Stomach (tissue), 9 donors: ENCODE results near the gene EGFLAM. TPM values are rescaled to one million over a fixed set of nuclear protein-coding genes. Genes with fewer than 3 reads are reported as not detected.

Experiments
- DNase-seq, 2 donors: peaks; one replicate each; pipeline versions ENCODE4 v3.0.0 to v3.0.0-alpha.2; 2013 to 2019
- H3K27ac ChIP-seq, 5 donors: fragments of 200-600 bp in 4 of 5; sonication (generic) in 4 of 5; one replicate each; pipeline ENCODE4 v1.5.1; 2013 to 2019; ENCODE audit warnings: mild to moderate bottlenecking in 1 of 5, moderate library complexity in 1 of 5
- H3K27me3 ChIP-seq, 3 donors: fragments of 200-600 bp; sonication (generic); one replicate each; pipeline ENCODE4 v1.5.1; 2017 to 2019; ENCODE audit warnings: mixed run types in 1 of 3
- H3K36me3 ChIP-seq, 4 donors: fragments of 200-600 bp; sonication (generic); 1 replicate in 3 of 4; 2 replicates in 1 of 4; pipeline ENCODE4 v1.5.1; 2016 to 2019
- H3K4me1 ChIP-seq, 4 donors: fragments of 200-600 bp; sonication (generic); one replicate each; pipeline ENCODE4 v1.5.1; 2016 to 2019
- H3K4me3 ChIP-seq, 4 donors: fragments of 200-600 bp; sonication (generic) in 3 of 4; one replicate each; pipeline ENCODE4 v1.5.1; 2016 to 2019; ENCODE audit warnings: mild to moderate bottlenecking in 1 of 4
- H3K9me3 ChIP-seq, 4 donors: fragments of 200-600 bp; sonication (generic); one replicate each; pipeline ENCODE4 v1.5.1; 2016 to 2019
- EP300 ChIP-seq: sonication (generic); formaldehyde crosslinking; IDR thresholded peaks from one replicate; pipeline ENCODE4 v1.6.1; 2017; ENCODE audit warnings: antibody characterized with exemption
- POLR2A ChIP-seq, 4 donors: fragments of 450-650 bp; IDR thresholded peaks; one replicate each; pipeline ENCODE4 v1.6.1; 2016; ENCODE audit warnings: antibody characterized with exemption in 4 of 4, control low read depth in 2 of 4, mild to moderate bottlenecking in 1 of 4, moderate library complexity in 1 of 4
- POLR2AphosphoS5 ChIP-seq, 3 donors: sonication (generic); formaldehyde crosslinking; IDR thresholded peaks; one replicate each; pipeline ENCODE4 v1.6.1; 2016; ENCODE audit warnings: antibody characterized with exemption in 3 of 3
- WGBS, 5 donors: extraction: QIAGEN DNeasy Blood & Tissue Kit in 3 of 5; methylation state at CpG; one replicate each; pipeline versions ENCODE4 v1.1.5 to v1.1.7; 2013 to 2018; 5-methylcytosine and 5-hydroxymethylcytosine counted together
- intact Hi-C: fragments of 100-400 bp; cut with DNase I; formaldehyde crosslinking; loops from one replicate; pipeline ENCODE4 v1.15.1; 2023; ENCODE audit warnings: low total_unique reads
- polyA plus RNA-seq, 3 donors: library from polyadenylated mRNA; stranded (reverse); fragments of 200-250 nt; gene quantifications; one replicate each; pipeline ENCODE4 v1.2.3, GENCODE V29; 2013
- total RNA-seq, 5 donors: library from RNA; depleted of rRNA; stranded (reverse); fragments of >200 nt; gene quantifications; one replicate each; pipeline versions ENCODE4 v1.1.0 to v1.2.3, GENCODE V29; 2014 to 2016
- TF ChIP-seq, protein P1 (sequence below), 7 experiments: fragments of 450-650 bp in 4 of 7; fragments of 200-600 bp in 3 of 7; sonication (generic) in 3 of 7; IDR thresholded peaks; one replicate each; pipeline ENCODE4 v1.5.1; 2016 to 2019; ENCODE audit warnings: antibody characterized with exemption in 7 of 7, control low read depth in 2 of 7, mild to moderate bottlenecking in 1 of 7
- donor health status: healthy with polysubstance abuse.
- donor health status: Bipolar disorder and iron deficiency.
- donor health status: healthy.

EGFLAM gene
- total and polyA plus RNA-seq, 8 donors, result 0.61 to 5.9 (median 1.4) TPM; not detected in 3

DNA sequence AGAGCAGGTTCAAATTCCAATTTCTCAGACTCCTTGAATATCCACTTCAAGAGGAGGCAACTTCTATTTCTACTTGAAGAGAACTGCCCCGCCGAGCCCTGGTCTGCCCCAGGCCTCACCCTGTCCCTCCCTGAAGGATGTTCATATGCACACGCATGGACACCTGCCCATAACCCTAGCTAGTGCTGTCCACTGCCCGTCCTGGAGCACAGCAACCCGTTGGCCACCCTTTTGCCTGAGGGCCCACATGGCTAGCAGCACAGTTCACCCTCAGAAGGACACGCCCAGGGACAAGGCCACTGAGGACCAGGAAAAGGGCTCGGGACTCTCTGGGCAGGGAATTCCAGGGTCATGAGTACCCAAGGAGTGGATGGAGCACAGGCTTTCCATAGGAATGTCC, 63.6 kb downstream of the EGFLAM start:
- DNase-seq, result no peak
- no peaks in the 10 kb centered on the region for H3K36me3 ChIP-seq
- H3K9me3 ChIP-seq, result no peaks in the 10 kb centered on the region
- H3K4me1 ChIP-seq, result no peaks in the 10 kb centered on the region
- H3K4me3 ChIP-seq, result no peak overlapping the region
- no peak overlapping the region for H3K27ac ChIP-seq
- intact Hi-C loops, result no loop called here
- TF ChIP-seq EP300 (no peak), POLR2A (IDR thresholded peaks at IDR 0.05) (no peak), POLR2AphosphoS5 (IDR thresholded peaks at IDR 0.05) (no peak)
- TF ChIP-seq, protein P1, sequence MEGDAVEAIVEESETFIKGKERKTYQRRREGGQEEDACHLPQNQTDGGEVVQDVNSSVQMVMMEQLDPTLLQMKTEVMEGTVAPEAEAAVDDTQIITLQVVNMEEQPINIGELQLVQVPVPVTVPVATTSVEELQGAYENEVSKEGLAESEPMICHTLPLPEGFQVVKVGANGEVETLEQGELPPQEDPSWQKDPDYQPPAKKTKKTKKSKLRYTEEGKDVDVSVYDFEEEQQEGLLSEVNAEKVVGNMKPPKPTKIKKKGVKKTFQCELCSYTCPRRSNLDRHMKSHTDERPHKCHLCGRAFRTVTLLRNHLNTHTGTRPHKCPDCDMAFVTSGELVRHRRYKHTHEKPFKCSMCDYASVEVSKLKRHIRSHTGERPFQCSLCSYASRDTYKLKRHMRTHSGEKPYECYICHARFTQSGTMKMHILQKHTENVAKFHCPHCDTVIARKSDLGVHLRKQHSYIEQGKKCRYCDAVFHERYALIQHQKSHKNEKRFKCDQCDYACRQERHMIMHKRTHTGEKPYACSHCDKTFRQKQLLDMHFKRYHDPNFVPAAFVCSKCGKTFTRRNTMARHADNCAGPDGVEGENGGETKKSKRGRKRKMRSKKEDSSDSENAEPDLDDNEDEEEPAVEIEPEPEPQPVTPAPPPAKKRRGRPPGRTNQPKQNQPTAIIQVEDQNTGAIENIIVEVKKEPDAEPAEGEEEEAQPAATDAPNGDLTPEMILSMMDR (IDR thresholded peaks at IDR 0.05), result no peak
- H3K27me3 ChIP-seq, result no peaks in the 10 kb centered on the region
- 78 to 90% (median 82%) methylated on average over 7 of the region's 7 CpGs for WGBS, 5 donors

DNA sequence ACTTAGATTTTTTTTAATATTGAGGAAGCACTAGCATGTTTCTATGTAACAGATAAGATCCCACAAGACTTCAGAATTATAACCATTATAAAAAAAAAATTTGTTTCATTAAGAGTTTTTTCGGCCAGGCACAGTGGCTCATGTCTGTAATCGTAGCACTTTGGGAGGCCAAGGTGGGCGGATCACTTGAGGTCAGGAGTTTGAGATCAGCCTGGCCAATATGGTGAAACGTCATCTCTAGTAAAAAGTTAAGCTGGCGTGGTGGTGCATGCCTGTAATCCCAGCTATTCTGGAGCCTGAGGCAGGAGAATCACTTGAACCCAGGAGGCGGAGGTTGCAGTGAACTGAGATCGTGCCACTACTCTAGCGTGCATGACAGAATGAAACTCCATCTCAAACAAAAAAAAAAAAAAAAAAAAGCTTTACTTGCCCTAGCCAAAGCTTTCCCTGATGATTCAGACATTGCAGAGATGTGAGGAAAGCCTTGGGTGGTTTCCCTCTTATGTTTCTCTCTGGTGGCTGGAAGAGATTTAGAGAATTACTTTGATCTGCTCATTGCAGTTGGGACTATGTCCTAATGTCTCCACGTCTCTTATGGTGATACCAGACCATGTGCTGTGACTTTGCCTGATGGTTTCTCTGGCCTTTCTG, 65.4 kb downstream of the EGFLAM start:
- no peaks in the 10 kb centered on the region for H3K27me3 ChIP-seq
- no peaks in the 10 kb centered on the region for H3K36me3 ChIP-seq
- DNase-seq, result no peak
- H3K27ac ChIP-seq, result no peak overlapping the region
- intact Hi-C loops, result no loop called here
- no peak for TF ChIP-seq POLR2A (IDR thresholded peaks at IDR 0.05)
- TF ChIP-seq, protein P1 (IDR thresholded peaks at IDR 0.05), result no peak
- no peak for TF ChIP-seq POLR2AphosphoS5 (IDR thresholded peaks at IDR 0.05)
- H3K4me3 ChIP-seq, result no peak overlapping the region
- H3K4me1 ChIP-seq, result no peaks in the 10 kb centered on the region
- H3K9me3 ChIP-seq, result no peaks in the 10 kb centered on the region
- WGBS, 5 donors, result 71 to 81% (median 73%) methylated on average over 9 of the region's 9 CpGs

DNA sequence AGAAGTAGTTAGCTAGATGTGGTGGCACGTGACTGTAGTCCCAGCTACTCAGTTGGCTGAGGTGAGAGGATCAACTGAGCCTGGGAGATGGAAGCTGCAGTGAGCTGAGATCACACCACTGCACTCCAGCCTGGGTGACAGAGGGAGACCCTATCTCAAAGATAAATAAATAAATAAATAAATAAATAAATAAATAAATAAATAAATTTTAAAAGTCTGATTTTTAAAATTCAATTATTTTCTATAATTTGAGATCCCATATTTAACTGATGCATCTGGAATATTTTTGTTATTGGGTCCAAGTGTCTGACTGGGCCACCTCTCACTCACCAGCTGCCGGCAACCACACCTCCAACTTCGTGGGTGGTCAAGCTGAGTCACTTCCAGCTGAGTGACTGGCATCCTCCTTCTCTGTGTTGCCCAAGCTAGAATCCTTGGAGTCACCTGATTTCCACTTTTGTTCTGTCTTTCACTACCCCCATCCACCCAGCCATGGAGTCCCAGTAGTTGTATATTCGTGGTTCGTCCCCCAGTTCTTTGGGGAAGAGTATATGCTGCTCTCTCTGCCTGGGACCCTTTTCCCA, 70.9 kb downstream of the EGFLAM start:
- H3K4me1 ChIP-seq, result no peaks in the 10 kb centered on the region
- DNase-seq, result no peak
- peaks cover 0 to 12% (median 0%) of the 10 kb centered on the region in 4 donors for H3K9me3 ChIP-seq
- H3K36me3 ChIP-seq, result no peaks in the 10 kb centered on the region
- intact Hi-C loops, result no loop called here
- TF ChIP-seq POLR2AphosphoS5 (IDR thresholded peaks at IDR 0.05) (no peak), EP300 (no peak), POLR2A (IDR thresholded peaks at IDR 0.05) (no peak)
- TF ChIP-seq, protein P1 (IDR thresholded peaks at IDR 0.05), result no peak
- H3K27ac ChIP-seq, result no peak overlapping the region
- H3K27me3 ChIP-seq, result no peaks in the 10 kb centered on the region
- 79 to 86% (median 80%) methylated on average over 5 of the region's 5 CpGs for WGBS, 5 donors
- no peak overlapping the region for H3K4me3 ChIP-seq

DNA sequence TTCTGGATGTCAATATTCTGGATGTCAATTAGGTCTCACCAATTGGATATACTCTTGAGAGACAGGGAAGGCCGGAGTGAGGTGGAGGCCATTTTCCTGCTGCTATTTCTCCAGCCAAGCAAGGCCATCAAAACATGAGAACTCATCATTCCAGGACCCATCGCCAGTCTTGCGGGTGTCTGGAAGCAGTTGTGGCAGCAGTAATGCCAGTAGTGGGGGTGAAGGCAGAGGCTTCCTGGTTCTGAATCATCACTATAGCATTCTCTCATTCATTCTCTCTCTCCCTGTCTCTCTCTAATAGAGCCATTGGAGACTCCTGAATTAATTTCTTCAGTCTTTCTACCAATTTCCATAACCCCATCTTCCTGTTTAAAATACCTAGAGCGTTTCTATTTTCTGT, 71.8 kb downstream of the EGFLAM start:
- Histone ChIP-seq H3K4me3 (no peak overlapping the region), H3K4me1 (no peaks in the 10 kb centered on the region), H3K9me3 (peaks cover 0 to 12% (median 0%) of the 10 kb centered on the region in 4 donors), H3K27me3 (no peaks in the 10 kb centered on the region), H3K27ac (no peak overlapping the region), H3K36me3 (no peaks in the 10 kb centered on the region)
- no peak for DNase-seq
- TF ChIP-seq POLR2AphosphoS5 (IDR thresholded peaks at IDR 0.05), result no peak
- TF ChIP-seq EP300, result no peak
- TF ChIP-seq POLR2A (IDR thresholded peaks at IDR 0.05), result no peak
- TF ChIP-seq, protein P1 (IDR thresholded peaks at IDR 0.05), result no peak
- intact Hi-C loops, result no loop called here
- 83 to 91% (median 90%) methylated on average over 4 of the region's 4 CpGs for WGBS, 5 donors
